MM.1S (cell line): ENCODE data around the gene MFSD11.

Experiments used
- CTCF ChIP-seq: fragments of 300-600 bp; sonication (generic); IDR thresholded peaks from 2 replicates; pipeline ENCODE4 v1.5.1; 2016; ENCODE audit warnings: antibody characterized with exemption, low read length, mixed read lengths
- EZH2 ChIP-seq: fragments of 300-600 bp; sonication (generic); optimal IDR thresholded peaks from 2 replicates; pipeline ENCODE3; 2017; ENCODE audit warnings: low read depth, mild to moderate bottlenecking, antibody characterized with exemption, low read length, mixed read lengths
- EZH2phosphoT487 ChIP-seq: fragments of 300-600 bp; sonication (generic); IDR thresholded peaks from 2 replicates; pipeline ENCODE4 v1.6.1; 2018; ENCODE audit warnings: antibody characterized with exemption, low read length

- TF ChIP-seq CTCF (no peak), EZH2phosphoT487 (no peak), EZH2 (no peak)
Measured at GRCh38 chr17:76734080-76734840, 3.7 kb upstream of the MFSD11 start.
